Thymus (tissue), 11 donors: ENCODE measurements around the gene PAK1IP1. TPM values are rescaled to one million over a fixed set of nuclear protein-coding genes. Genes with fewer than 3 reads are reported as not detected.

Experiments used
- DNase-seq, 9 donors: peaks; one replicate each; pipeline ENCODE4 v3.0.0-alpha.2; 2013; ENCODE audit warnings: low spot score in 9 of 9, low read depth in 6 of 9, missing footprints in 1 of 9
- H3K27ac ChIP-seq, 2 donors: one replicate each; pipeline ENCODE4 v1.5.1; 2013; ENCODE audit warnings: control low read depth in 1 of 2, low read depth in 1 of 2, low read length in 1 of 2, mild to moderate bottlenecking in 1 of 2, moderate library complexity in 1 of 2
- H3K27me3 ChIP-seq, 2 donors: one replicate each; pipeline ENCODE4 v1.5.1; 2013; ENCODE audit warnings: low read length in 1 of 2; ENCODE audit not compliant: control insufficient read depth in 2 of 2, insufficient read depth in 1 of 2
- H3K36me3 ChIP-seq, 2 donors: one replicate each; pipeline ENCODE4 v1.5.1; 2013; ENCODE audit warnings: low read length in 1 of 2, mild to moderate bottlenecking in 1 of 2, moderate library complexity in 1 of 2; ENCODE audit not compliant: control insufficient read depth in 2 of 2, insufficient read depth in 2 of 2
- H3K4me1 ChIP-seq, 2 donors: one replicate each; pipeline ENCODE4 v1.5.1; 2013; ENCODE audit warnings: low read length in 2 of 2; ENCODE audit not compliant: control insufficient read depth in 2 of 2, insufficient read depth in 2 of 2
- H3K4me3 ChIP-seq, 2 donors: one replicate each; pipeline ENCODE4 v1.5.1; 2013; ENCODE audit warnings: low read length in 2 of 2, control low read depth in 1 of 2, mild to moderate bottlenecking in 1 of 2
- H3K9me3 ChIP-seq, 2 donors: one replicate each; pipeline ENCODE4 v1.5.1; 2013; ENCODE audit warnings: low read length in 1 of 2, mild to moderate bottlenecking in 1 of 2; ENCODE audit not compliant: control insufficient read depth in 2 of 2, insufficient read depth in 1 of 2
- WGBS: extraction: QIAGEN DNeasy Blood & Tissue Kit; methylation state at CpG from one replicate; pipeline ENCODE4 v1.1.7; 2013; 5-methylcytosine and 5-hydroxymethylcytosine counted together
- polyA plus RNA-seq: library from polyadenylated mRNA; stranded (reverse); fragments of 200-250 nt; gene quantifications from one replicate; pipeline ENCODE4 v1.2.3, GENCODE V29; 2013
- total RNA-seq: library from RNA; stranded (reverse); fragments of 120-200 nt; gene quantifications from one replicate; pipeline ENCODE4 v1.2.4, GENCODE V29; 2013
- donor health status: healthy.

The PAK1IP1 gene
- total and polyA plus RNA-seq, 2 donors = 13.6 to 18.0 TPM

DNA sequence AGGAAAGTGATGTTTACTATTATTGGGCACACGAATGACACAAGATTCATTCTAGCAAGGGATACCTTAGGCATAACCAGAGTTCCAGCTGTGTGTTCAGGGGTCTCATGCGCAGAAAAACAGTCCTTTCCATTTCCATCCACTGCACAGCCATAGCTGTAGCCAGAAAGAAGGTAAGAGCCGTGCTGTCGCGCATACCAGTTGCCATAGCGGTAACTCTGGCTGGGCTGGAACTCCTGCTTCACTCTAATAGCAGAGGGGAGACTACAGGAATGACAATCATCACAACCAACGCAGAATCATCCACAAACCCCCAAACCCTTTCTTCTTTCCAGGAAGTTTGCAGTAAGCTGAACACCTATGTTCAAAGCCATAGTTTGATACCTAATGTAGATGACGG is 7.9 kb upstream of the PAK1IP1 start:
- Histone ChIP-seq H3K27ac (no peak overlapping the region), H3K4me1 (no peaks in the 10 kb centered on the region), H3K9me3 (no peaks in the 10 kb centered on the region), H3K27me3 (peaks cover 0 to 2% of the 10 kb centered on the region in 2 donors), H3K4me3 (no peak overlapping the region), H3K36me3 (no peaks in the 10 kb centered on the region)
- 97% methylated on average over 8 of the region's 8 CpGs for WGBS
- DNase-seq = no peak

- Histone ChIP-seq H3K36me3 (no peaks in the 10 kb centered on the region), H3K9me3 (no peaks in the 10 kb centered on the region), H3K4me3 (no peak overlapping the region), H3K27ac (no peak overlapping the region), H3K4me1 (no peaks in the 10 kb centered on the region), H3K27me3 (peaks cover 0 to 2% of the 10 kb centered on the region in 2 donors)
- DNase-seq = no peak
- 49% methylated on average over 6 of the region's 6 CpGs for WGBS
Measured at GRCh38 chr6:10687582-10687981, 7.2 kb upstream of the PAK1IP1 start.

- Histone ChIP-seq H3K36me3 (no peaks in the 10 kb centered on the region), H3K27ac (peak overlapping the region in 1 of 2 donors; percentile 12), H3K27me3 (peaks cover 0 to 2% of the 10 kb centered on the region in 2 donors), H3K9me3 (no peaks in the 10 kb centered on the region), H3K4me1 (peaks cover 10 to 16% of the 10 kb centered on the region in 2 donors), H3K4me3 (no peak overlapping the region)
- 94% methylated on average over 15 of the region's 15 CpGs for WGBS
- no peak for DNase-seq
Measured at GRCh38 chr6:10690651-10691445, 3.9 kb upstream of the PAK1IP1 start.

- H3K36me3 ChIP-seq = peaks cover 0 to 5% of the 10 kb centered on the region in 2 donors
- H3K4me1 ChIP-seq = peaks cover 11 to 16% of the 10 kb centered on the region in 2 donors
- no peak for DNase-seq
- peak overlapping the region; percentile 74 to 96 for H3K4me3 ChIP-seq
- WGBS = 96% methylated on average over 8 of the region's 8 CpGs
- H3K27ac ChIP-seq = no peak overlapping the region
- H3K27me3 ChIP-seq = no peaks in the 10 kb centered on the region
- no peaks in the 10 kb centered on the region for H3K9me3 ChIP-seq
Measured at GRCh38 chr6:10692965-10693538, 1.7 kb upstream of the PAK1IP1 start.

- Histone ChIP-seq H3K4me1 (peaks cover 11 to 16% of the 10 kb centered on the region in 2 donors), H3K27ac (peak overlapping the region; percentile 94 to 99), H3K9me3 (no peaks in the 10 kb centered on the region), H3K36me3 (peaks cover 5 to 17% of the 10 kb centered on the region in 2 donors), H3K27me3 (no peaks in the 10 kb centered on the region), H3K4me3 (peak overlapping the region; percentile 74 to 96)
- no peak for DNase-seq
- under 1% methylated on average over 17 of the region's 17 CpGs for WGBS
Measured at GRCh38 chr6:10695086-10695657, 400 bp downstream of the PAK1IP1 start.

GRCh38 chr6:10696655-10697054 is 1.9 kb downstream of the PAK1IP1 start:
- Histone ChIP-seq H3K9me3 (no peaks in the 10 kb centered on the region), H3K4me1 (peaks cover 11 to 16% of the 10 kb centered on the region in 2 donors), H3K4me3 (no peak overlapping the region), H3K27ac (no peak overlapping the region), H3K27me3 (no peaks in the 10 kb centered on the region), H3K36me3 (peaks cover 5 to 24% of the 10 kb centered on the region in 2 donors)
- over 99% methylated on average over 4 of the region's 4 CpGs for WGBS
- no peak for DNase-seq

DNA sequence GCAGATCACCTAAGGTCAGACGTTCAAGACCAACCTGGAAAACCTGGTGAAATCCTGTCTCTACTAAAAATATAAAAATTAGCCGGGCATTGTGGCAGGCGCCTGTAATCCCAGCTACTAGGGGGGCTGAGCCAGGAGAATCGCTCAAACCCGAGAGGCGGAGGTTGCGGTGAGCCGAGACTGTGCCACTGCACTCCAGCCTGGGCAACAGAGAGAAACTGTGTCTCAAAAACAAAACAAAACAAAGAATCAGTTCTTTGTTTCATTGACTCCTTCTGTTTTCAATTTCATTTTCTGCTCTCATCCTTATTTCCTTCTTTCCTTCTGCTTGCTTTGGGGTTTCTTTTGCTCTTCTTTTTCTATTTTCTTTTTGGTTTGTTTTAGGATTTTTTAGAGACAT is 19.2 kb downstream of the PAK1IP1 start:
- WGBS = 95% methylated on average over 8 of the region's 8 CpGs
- Histone ChIP-seq H3K9me3 (no peaks in the 10 kb centered on the region), H3K27me3 (no peaks in the 10 kb centered on the region), H3K27ac (no peak overlapping the region), H3K36me3 (peaks cover 0 to 12% of the 10 kb centered on the region in 2 donors), H3K4me1 (no peaks in the 10 kb centered on the region), H3K4me3 (no peak overlapping the region)
- DNase-seq = no peak

DNA sequence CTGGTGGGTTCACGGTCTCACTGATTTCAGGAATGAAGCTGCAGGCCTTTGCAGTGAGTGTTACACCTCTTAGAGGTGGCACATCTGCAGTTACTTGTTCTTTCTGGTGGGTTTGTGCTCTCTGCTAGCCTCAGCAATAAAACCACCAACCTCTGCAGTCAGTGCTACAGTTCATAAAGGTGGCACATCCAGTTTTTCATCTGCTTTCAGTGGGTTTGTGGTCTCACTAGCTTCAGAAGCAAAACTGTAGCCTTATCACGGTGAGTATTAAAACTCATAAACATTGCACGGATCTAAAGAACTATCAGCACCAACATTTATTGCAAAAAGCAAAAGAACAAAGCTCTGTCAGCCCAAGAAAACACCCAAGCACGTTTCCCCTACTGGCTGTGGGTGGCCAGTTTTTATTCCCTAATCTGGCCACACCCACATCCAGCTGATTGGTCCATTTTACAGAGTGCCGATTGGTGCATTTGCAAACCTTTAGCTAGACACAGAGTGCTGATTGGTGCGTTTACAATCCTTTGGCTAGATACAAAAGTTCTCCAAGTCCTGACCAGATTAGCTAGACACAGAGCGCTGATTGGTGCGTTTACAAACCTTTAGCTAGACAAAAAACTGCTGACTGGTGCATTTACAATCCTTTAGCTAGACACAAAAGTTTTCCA is 24.7 kb downstream of the PAK1IP1 start:
- Histone ChIP-seq H3K27me3 (no peaks in the 10 kb centered on the region), H3K4me3 (peak overlapping the region in 1 of 2 donors; percentile 59), H3K4me1 (peaks cover 9 to 15% of the 10 kb centered on the region in 2 donors), H3K9me3 (peaks cover 0 to 3% of the 10 kb centered on the region in 2 donors), H3K27ac (peak overlapping the region in 1 of 2 donors; percentile 79), H3K36me3 (no peaks in the 10 kb centered on the region)
- DNase-seq = peak in 1 of 9 donors; percentile 58
- 66% methylated on average over 8 of the region's 8 CpGs for WGBS

GRCh38 chr6:10719964-10720264 is 25.1 kb downstream of the PAK1IP1 start:
- Histone ChIP-seq H3K4me1 (peaks cover 9 to 15% of the 10 kb centered on the region in 2 donors), H3K27ac (peak overlapping the region; percentile 79 to 81), H3K36me3 (no peaks in the 10 kb centered on the region), H3K4me3 (peak overlapping the region; percentile 53 to 59), H3K27me3 (no peaks in the 10 kb centered on the region), H3K9me3 (peaks cover 0 to 3% of the 10 kb centered on the region in 2 donors)
- peak in 1 of 9 donors; percentile 26 for DNase-seq
- WGBS = 41% methylated on average over 21 of the region's 21 CpGs
